HG03025 (cell line): ENCODE data around the gene RAP1GAP2.
"Not testable (repeated sequence)": the region's sequence is repeated elsewhere in the genome, so short reads cannot be mapped to it uniquely, and the experiment has no call there.

Source experiments
- ATAC-seq: cut with Tn5 transposase; IDR thresholded peaks from one replicate; pipeline ENCODE4 v1.9.1; 2021; ENCODE audit warnings: mild to moderate bottlenecking, moderate library complexity; ENCODE audit not compliant: unreplicated experiment, low FRiP score

Gene RAP1GAP2

GRCh38 chr17:2963332-2964027, 167.2 kb downstream of the RAP1GAP2 start:
- no peak for ATAC-seq

GRCh38 chr17:2964028-2964356, 167.8 kb downstream of the RAP1GAP2 start:
- no peak for ATAC-seq

- ATAC-seq = no peak
Observed at GRCh38 chr17:2964370-2964769, 168.1 kb downstream of the RAP1GAP2 start.

GRCh38 chr17:2964831-2965230, 168.6 kb downstream of the RAP1GAP2 start:
- no peak for ATAC-seq

- ATAC-seq = no peak
Observed at GRCh38 chr17:2965621-2966595, 169.7 kb downstream of the RAP1GAP2 start.

GRCh38 chr17:2967515-2967914, 171.3 kb downstream of the RAP1GAP2 start:
- ATAC-seq = no peak

- no peak for ATAC-seq
Observed at GRCh38 chr17:2971851-2972250, 175.6 kb downstream of the RAP1GAP2 start.

- ATAC-seq = no peak
Observed at GRCh38 chr17:2972749-2973148, 176.5 kb downstream of the RAP1GAP2 start.

- ATAC-seq = no peak
Observed at GRCh38 chr17:2974347-2974746, 178.1 kb downstream of the RAP1GAP2 start.

GRCh38 chr17:2975469-2975958, 179.3 kb downstream of the RAP1GAP2 start:
- ATAC-seq = no peak

- no peak for ATAC-seq
Observed at GRCh38 chr17:2977157-2977556, 180.9 kb downstream of the RAP1GAP2 start.

GRCh38 chr17:2978116-2978515, 181.9 kb downstream of the RAP1GAP2 start:
- no peak for ATAC-seq

- no peak for ATAC-seq
Observed at GRCh38 chr17:2978991-2979390, 182.8 kb downstream of the RAP1GAP2 start.

GRCh38 chr17:2980211-2980903, 184.1 kb downstream of the RAP1GAP2 start:
- ATAC-seq = no peak

GRCh38 chr17:2980904-2981246, 184.6 kb downstream of the RAP1GAP2 start:
- no peak for ATAC-seq

GRCh38 chr17:2981325-2981724, 185.1 kb downstream of the RAP1GAP2 start:
- no peak for ATAC-seq

- no peak for ATAC-seq
Observed at GRCh38 chr17:2982854-2983253, 186.6 kb downstream of the RAP1GAP2 start.

GRCh38 chr17:2983255-2983654, 187.0 kb downstream of the RAP1GAP2 start:
- no peak for ATAC-seq

- no peak for ATAC-seq
Observed at GRCh38 chr17:2985318-2985717, 189.1 kb downstream of the RAP1GAP2 start.

GRCh38 chr17:2986925-2987324, 190.7 kb downstream of the RAP1GAP2 start:
- ATAC-seq = no peak

GRCh38 chr17:2989396-2989795, 193.2 kb downstream of the RAP1GAP2 start:
- not testable (repeated sequence) for ATAC-seq
